Thyroid gland (tissue), 4 donors: ENCODE data around the gene COL18A1.

Source experiments
- POLR2A ChIP-seq, 2 donors: fragments of 450-650 bp; IDR thresholded peaks; one replicate each; pipeline ENCODE4 v1.6.1; 2017; ENCODE audit warnings: antibody characterized with exemption in 2 of 2, mild to moderate bottlenecking in 2 of 2, moderate library complexity in 1 of 2
- TF ChIP-seq, protein P1 (sequence below), 6 experiments: fragments of 200-600 bp in 3 of 6; fragments of 450-650 bp in 3 of 6; sonication (generic) in 3 of 6; IDR thresholded peaks; one replicate each; pipeline ENCODE4 v1.5.1; 2016 to 2019; ENCODE audit warnings: antibody characterized with exemption in 6 of 6, mild to moderate bottlenecking in 2 of 6, inconsistent platforms in 1 of 6, moderate library complexity in 1 of 6

DNA sequence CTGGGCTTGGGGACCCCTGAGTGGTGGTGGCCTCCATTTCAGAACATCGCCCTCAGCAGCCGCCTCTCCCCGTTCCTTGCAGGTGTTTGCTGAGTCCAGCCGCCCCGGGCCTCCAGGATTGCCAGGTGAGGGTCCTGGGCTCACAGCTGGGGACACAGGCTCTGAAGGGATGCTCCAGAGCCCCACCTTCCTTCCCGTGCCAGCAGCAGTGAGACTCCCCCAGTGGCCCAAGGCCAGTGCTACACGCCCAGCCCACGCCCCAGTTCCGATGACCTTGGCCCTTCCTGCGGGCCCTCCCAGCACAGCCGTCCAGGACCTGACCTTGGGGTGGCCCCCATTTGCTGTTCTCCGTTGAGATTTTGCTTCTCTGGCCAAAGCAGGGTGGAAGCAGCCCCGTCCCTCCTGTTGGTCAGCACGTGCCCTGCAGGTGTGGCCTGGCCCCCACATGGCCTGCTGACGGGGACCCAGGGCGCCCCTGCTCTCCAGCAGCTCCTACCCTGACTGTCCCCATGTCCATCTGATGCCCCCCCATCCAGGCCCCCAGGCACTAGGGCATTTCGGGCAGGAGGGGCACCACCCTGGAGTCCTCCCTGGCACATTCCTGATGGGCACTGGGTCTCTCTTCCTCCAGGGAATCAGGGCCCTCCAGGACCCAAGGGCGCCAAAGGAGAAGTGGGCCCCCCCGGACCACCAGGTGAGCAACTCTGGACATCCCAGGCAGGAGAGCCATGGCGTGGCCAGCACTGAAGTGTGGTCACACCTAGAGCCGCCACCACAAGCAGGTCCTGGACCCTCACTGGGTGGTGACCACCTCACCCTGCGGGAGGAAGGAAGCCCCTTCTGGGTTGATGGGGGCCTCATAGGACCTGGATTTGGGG lies 92.2 kb downstream of the COL18A1 start:
- TF ChIP-seq, protein P1, sequence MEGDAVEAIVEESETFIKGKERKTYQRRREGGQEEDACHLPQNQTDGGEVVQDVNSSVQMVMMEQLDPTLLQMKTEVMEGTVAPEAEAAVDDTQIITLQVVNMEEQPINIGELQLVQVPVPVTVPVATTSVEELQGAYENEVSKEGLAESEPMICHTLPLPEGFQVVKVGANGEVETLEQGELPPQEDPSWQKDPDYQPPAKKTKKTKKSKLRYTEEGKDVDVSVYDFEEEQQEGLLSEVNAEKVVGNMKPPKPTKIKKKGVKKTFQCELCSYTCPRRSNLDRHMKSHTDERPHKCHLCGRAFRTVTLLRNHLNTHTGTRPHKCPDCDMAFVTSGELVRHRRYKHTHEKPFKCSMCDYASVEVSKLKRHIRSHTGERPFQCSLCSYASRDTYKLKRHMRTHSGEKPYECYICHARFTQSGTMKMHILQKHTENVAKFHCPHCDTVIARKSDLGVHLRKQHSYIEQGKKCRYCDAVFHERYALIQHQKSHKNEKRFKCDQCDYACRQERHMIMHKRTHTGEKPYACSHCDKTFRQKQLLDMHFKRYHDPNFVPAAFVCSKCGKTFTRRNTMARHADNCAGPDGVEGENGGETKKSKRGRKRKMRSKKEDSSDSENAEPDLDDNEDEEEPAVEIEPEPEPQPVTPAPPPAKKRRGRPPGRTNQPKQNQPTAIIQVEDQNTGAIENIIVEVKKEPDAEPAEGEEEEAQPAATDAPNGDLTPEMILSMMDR (IDR thresholded peaks at IDR 0.05): no peak
- TF ChIP-seq POLR2A (IDR thresholded peaks at IDR 0.05): no peak
